Measurements from ENCODE around the gene MAGEC1.
"Not testable (repeated sequence)": the region's sequence is repeated elsewhere in the genome, so short reads cannot be mapped to it uniquely, and the experiment has no call there.

The MAGEC1 gene

DNA sequence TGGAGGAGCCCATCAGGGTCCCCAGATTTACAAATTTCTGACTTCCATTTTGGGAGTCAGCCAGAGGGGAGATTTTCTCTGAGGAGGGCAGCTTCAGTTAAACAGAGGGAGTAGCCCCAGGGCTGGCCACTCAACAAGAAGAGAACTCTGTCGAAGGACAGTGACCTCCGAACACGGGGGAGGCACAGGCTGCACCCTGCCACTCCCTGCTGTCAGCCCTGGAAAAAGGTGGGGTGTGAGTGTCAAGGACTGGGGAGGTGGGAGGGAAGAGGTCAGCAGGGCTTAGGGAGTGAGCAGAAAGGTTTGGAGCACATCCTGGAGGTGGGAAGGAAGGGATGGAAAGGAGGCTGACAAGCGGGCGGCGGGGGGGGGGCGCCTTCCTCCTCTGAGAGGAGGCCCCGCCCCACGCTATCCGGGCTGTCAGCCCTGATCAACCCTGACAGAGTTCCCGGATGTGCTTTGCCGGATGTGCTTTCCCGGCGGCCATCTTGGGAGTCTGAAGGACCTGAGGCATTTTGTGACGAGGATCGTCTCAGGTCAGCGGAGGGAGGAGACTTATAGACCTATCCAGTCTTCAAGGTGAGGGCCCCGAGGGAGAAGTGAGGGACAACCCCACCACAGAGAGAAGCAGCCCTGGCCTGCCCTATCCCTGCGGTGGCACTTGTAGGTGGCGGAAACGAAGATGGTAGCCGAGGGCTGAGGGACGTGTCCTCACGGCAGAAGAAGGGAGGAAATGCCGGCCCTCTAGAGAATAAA lies at the start of gene MAGEC1:
MAGEC1 (plus strand) TSS at position 495 of the 756 bp plus-strand sequence. CDS start 1,179 bp downstream, outside the sequence.
- no peak for DNase-seq

DNA sequence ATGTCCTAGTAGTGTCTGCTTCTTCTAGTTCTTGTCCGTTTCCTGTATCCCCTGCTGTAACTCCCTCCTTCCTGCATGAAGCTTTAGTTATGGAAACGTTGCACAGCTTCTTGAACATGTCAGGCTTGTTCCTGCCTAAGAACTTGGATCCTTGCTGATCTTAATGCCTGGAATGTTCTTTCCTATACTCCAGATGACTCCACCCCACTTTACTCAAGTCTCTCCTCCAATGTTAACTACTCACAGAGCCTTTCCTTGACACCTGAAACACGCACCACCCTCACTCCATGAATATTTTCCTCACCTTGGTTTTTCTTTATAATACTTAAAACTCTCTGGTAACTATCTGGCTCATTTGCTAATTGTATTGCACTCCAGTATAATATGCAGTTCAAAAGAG lies 46.2 kb upstream of the MAGEC1 start:
- no peak for DNase-seq

GRCh38 chrX:141879616-141880015 lies 24.1 kb upstream of the MAGEC1 start:
- no peak for DNase-seq

- not testable (repeated sequence) for DNase-seq
Measured at GRCh38 chrX:141888811-141889210, 14.9 kb upstream of the MAGEC1 start.

GRCh38 chrX:141894733-141895132 lies 9.0 kb upstream of the MAGEC1 start:
- DNase-seq = no peak

GRCh38 chrX:141897690-141898089 lies 6.0 kb upstream of the MAGEC1 start:
- no peak for DNase-seq

GRCh38 chrX:141902366-141902765 lies 1.3 kb upstream of the MAGEC1 start:
- DNase-seq = no peak

GRCh38 chrX:141904262-141904661 lies 568 bp downstream of the MAGEC1 start:
- no peak for DNase-seq

DNA sequence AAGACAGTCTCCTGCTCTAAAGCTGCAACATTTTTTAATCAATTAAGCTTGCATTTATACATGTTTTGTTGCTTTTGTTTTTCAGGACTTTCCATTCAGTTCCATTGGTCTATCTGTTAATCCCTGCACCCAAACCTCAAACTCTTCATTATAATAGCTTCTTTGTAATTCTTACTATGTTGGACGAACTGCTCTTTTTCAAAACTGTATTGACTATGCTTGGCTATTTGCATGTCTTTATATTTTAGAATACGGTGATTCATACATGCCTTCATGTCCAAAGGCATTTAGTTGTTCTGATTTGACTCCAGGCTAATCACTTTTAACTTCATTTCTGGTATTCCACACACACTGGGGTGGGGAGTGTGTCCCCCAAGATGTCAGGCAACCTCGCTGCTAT lies 14.1 kb downstream of the MAGEC1 start:
- DNase-seq = no peak

- DNase-seq = no peak
Measured at GRCh38 chrX:141924293-141924692, 20.6 kb downstream of the MAGEC1 start.

DNA sequence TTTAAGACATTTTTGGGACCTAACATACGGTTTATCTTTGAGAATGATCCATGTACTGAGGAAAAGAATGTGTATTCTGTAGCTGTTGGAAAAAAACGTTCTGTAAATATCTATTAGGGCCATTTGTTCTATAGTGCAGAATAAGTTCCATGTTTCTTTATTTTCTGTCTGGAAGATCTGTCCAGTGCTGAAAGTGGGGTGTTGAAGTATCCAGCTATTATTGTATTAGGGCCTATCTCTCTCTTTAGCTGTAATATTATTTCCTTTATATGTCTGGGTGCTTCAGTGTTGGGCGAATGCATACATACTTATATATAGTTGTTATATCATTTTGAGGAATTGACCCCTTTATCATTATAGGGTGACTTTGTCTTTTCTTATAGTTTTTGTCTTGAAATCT lies 24.7 kb downstream of the MAGEC1 start:
- DNase-seq = no peak

DNA sequence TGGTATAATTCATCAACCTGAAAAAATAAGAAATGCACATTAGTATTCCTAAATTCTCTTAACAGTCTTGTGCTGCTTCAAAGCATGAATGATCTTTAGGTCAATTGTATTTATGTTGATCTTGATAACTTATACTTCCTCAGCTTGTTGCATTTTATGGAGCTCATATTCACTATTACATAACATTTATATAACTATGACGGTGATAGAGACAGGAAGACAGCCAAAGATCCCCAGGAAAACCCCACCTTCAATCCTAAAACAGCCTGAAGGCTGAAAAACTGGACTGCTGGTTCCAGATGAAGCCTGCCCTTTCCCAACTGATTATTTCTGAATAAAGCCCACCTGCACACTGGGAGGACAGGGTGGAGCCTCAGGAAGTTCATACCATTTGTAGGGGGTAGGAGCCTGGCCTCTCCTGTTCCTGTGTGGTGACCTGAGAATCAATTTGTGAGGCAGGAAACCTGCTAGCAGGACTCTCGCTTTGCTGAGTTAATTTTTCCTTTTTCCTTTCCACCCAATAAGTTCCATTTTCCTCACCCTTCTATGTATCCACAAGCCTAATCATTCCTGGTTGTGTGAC lies 30.5 kb downstream of the MAGEC1 start:
- no peak for DNase-seq

GRCh38 chrX:141935645-141936044 lies 32.0 kb downstream of the MAGEC1 start:
- no peak for DNase-seq

- peak; percentile 5 for DNase-seq
Measured at GRCh38 chrX:141936080-141936479, 32.4 kb downstream of the MAGEC1 start.

DNA sequence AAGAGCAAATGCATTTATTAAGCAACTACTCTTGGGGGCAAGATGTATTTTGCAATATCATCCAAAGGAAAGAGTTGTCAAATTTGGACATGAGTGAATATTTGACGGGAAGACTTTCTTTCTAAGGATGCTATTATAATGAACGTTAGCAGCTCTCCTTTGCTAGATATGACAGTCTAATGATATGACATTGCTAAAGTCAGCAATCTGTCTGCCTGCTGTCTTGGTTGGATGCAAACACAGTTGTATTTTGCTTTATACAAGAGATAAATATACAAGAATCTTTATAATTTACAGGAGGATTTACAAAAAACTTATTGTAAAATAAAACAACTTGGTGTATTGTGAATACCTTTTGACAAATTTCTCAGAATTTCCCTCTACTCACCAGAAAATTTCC lies 37.5 kb downstream of the MAGEC1 start:
- no peak for DNase-seq

DNA sequence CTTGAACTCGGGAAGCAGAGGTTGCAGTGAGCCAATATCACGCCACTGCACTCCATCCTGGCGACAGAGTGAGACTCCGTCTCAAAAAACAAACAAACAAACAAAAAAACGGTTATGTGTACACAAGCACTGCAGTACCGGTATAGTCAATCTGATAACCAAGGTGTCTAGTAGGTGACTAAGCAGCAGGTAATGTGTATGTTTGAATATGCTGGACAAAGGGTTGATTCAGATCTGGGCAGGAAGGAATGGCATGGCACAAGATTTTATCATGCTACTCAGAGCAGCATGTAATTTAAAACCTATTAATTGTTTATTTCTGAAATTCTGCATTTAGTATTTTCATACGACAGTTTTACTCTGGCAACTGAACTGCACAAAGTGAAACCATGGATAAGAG lies 41.7 kb downstream of the MAGEC1 start:
- DNase-seq = no peak

DNA sequence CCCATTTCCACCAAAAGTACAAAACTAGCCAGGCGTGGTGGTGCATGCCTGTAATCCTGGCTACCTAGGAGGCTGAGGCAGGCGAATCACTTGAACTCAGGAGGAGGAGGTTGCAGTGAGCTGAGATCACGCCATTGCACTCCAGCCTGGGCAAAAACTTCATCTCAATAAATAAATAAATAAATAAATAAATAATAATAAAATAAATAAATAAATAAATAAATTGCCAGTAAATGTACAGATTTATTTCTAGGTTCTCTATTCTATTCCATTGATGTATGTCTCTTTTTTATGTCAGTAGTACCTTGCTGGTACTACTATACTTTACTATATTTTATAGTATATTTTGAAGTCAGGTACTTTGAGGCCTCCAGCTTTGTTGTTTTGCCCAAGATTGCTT lies 43.7 kb downstream of the MAGEC1 start:
- no peak for DNase-seq

- no peak for DNase-seq
Measured at GRCh38 chrX:141952603-141953002, 48.9 kb downstream of the MAGEC1 start.

DNA sequence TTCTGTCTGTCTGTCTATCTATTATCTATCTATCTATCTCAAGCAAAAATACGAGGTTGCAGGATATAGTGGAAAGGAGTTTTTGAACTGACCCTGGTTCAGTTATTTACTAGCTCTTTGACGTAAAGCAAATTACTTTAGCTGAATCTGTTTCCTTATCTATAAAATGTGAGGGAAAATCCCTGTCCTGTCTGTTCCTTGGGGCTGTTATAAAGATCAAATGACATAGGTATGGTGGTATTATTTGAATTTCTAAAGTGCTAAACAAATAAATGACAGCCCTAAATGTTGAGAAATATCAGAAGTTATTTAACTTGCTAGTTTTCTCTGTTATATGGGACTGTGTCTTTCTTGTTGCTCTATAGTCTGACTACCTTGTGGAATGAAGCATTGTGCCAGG lies 55.0 kb downstream of the MAGEC1 start:
- DNase-seq = no peak

Measured in midbrain (tissue), 1 donor.